HG03066 (cell line): ENCODE results near the gene PDE6C.

ENCODE experiments used
- ATAC-seq: cut with Tn5 transposase; IDR thresholded peaks from one replicate; pipeline ENCODE4 v1.9.1; 2021; ENCODE audit warnings: low read depth; ENCODE audit not compliant: unreplicated experiment

PDE6C gene

DNA sequence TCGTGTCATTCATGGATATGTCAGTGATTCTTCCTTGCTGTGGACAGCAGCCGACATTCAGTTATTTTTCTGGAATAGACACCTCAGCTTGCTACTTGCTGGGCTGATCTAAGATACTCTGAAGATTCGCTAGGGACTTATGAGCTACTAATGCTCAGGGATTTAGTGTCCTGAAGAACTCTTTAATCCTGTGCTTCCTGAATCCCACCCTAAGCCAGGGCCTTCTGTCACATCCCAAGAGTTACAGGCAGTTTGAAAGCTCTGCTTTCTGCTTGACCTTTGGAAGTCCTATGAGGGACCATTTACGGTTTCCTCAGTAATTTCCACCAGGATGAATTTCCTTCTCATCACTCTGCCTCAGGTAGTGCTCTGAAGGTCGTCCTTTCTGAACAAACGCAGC, at the start of gene PDE6C:
PDE6C (plus strand) TSS at position 227 of the 400 bp plus-strand sequence. CDS start 189 bp downstream, outside the sequence.
- ATAC-seq, result no peak

DNA sequence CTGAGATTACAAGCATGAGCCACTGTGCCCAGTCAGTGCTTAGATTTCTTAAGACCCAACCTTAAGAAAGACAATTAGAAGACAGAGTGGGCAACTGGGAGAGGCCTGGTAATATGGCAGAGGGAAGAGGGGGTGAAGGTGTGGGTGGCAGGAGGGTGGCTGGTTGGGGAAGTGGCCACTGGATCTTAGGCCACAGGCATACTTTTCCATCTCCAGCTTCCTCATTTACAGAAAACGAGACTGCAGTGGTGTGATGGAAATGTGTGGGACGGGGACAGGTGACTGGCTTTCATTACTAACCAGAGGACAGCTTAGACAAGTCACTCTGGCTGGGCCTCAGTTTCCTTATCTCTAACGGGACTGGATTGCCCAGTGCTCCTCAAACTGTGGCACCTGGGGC, 46.9 kb upstream of the PDE6C start:
- ATAC-seq, result no peak

DNA sequence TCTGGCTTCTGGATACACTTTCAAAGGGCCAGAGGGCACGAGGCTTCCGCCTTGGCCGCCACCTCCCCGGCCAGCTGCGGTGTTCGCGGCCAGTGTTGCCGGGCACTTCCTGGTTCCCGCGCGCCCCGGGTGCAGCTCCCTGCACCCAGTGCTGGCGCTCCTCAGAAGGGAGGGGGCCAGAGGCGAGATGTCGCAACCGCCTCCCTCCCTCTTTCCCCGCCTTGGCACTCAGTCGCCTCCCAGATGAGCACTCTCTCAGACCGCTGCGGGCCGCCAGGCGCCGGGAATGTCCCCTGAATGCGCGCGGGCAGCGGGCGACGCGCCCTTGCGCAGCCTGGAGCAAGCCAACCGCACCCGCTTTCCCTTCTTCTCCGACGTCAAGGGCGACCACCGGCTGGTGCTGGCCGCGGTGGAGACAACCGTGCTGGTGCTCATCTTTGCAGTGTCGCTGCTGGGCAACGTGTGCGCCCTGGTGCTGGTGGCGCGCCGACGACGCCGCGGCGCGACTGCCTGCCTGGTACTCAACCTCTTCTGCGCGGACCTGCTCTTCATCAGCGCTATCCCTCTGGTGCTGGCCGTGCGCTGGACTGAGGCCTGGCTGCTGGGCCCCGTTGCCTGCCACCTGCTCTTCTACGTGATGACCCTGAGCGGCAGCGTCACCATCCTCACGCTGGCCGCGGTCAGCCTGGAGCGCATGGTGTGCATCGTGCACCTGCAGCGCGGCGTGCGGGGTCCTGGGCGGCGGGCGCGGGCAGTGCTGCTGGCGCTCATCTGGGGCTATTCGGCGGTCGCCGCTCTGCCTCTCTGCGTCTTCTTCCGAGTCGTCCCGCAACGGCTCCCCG, 45.7 kb upstream of the PDE6C start, which contains the start of gene FFAR4:
FFAR4 (plus strand) TSS at position 231 of the 842 bp plus-strand sequence; CDS start at position 287, 56 bp downstream.
- no peak for ATAC-seq

DNA sequence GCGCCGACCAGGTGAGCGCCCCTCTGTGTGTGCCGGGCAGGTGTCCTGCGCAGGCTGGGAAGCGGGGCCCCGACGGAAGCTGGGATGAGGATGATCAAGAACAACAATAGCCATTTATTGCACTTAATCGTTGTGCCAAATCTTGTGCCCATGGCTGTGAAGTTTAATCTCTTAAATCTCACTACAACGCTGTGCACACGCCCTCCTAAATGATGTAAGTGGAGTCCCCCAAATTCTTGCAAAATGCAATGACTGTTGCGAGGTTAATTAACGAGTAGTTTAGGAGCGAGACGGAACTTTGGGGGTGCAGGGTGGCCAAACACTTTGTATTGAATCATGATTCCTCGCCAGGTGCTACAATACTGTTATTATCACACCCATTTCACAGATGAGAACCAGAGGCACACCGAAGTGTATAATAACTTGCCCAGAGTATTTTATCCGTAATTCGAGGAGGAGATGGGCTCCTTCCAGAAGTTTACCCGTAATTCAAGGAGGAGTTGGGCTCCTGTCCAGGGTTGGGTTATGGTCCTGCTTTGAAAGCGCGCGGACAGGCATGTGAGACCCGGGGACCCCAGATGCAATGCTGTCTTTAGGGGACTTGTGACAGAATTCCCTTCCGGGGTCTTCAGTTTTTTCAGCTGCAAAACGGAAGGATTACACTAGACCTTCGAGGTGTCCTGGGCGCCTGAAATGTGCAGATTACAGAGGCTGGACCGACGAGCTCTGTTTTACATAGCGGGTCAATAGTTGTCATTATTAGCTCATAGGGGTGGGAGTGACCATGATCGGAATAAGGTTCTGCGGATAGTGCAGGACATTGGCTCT, 44.8 kb upstream of the PDE6C start:
- ATAC-seq, result no peak

DNA sequence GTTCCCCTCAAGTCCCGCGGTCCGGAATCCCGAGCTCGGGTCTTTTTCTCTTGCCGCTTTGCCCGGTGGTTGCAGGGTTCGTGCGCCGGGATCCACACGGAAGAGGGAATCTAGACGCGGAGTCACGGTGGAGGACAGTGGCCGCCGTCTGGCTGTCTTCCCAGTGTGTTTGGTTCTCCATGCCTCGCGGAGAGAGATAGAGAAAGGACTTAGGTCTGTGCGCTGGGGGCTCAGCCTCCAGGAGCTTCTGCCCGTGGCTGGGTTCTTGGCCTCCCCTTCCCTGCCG, 44.3 kb upstream of the PDE6C start:
- no peak for ATAC-seq

DNA sequence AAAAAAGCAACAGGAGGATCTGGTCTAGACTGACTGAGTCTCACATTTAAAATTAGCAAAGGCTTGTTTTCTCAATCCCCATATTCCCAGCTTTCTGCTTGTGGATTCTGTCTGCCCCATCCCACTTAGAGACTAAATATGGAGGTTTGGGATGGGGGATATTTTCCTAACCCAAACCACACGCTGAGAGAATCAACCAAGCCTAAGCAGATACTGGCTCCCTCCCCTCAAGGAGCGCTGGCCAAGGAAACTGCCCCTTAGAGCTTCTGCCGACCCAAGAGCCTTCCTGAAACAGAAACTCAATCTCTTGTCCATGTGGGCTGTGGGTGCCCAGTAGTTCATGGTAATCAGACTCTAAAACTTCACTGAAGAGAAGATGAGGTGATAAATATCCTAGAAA, 42.0 kb upstream of the PDE6C start:
- no peak for ATAC-seq

DNA sequence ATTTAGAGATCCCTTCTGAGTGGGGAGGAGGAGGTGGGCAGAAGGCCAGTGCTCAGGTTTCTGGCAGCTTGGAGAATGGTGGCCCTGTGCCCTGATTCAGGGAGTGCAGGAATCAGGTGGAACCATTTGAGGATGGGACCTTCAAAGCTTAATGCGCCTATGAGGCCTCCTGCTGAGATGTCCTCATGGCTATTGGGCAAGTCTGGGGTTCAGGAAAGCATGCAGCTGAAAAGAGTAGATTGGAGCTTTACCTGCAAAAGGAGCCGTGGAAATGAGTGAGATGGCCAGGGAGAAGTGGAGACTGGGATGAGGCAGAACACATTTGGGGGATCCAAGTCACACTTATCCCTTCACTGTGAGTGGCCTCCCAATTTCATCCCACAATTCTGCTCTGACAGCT, 39.7 kb upstream of the PDE6C start:
- no peak for ATAC-seq

DNA sequence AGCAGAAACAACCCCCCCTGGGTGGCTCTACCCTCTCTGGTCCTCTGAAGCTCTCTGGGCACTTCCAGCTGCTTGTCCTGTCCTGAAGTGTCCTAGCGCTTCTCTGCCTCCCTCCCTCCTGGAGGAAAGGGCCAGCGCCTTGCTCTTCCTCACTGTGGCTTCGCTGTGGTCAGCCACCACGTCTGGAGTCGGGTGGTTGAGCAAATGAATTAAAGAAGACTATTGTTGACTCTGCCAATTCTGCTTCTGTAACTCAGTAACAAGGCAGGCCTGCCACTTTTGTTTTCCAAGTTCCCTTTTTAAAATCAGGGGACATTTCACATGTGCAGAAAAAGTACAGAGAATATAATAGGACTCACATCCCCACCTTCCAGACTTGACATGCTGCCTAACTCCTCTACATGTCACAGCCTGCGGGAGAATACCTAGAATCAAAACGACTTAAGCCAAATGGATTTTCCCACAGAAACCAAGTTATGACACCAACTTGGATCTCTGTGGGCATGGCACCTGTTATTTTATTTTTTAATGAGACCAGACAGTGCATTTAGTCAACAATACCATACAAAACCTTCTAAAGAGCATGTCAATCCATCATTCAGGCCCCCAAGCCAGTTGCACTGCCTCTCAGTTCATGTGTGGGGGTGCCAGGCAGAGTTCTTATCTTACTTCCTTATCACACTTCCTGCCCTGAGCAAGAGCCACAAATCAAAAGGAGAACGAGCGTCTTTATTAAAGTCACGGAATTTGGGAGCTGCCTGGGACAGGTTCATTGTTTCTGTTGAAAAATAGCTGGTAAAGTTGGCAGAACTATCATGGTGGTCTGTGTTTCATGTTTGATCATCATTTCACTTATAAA, 39.1 kb upstream of the PDE6C start:
- ATAC-seq, result no peak

DNA sequence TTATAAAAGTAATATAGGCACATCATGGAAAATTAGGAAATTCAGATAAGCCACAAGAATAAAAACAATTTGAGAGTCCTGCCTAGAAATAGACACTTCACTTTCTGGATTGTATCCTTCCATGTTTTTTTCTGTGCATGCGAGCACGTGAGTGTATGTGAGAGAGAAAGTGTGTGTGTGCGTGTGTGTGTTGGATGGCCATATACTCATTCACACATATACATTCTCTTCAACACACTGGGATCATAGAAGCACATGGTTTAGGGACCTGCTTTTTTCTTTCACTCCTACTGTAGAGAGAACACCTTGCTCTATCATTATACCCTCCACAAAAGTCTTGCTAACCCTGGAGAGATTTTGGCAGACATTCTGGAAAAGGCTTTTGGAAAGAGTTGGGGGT, 38.4 kb upstream of the PDE6C start:
- ATAC-seq, result no peak

DNA sequence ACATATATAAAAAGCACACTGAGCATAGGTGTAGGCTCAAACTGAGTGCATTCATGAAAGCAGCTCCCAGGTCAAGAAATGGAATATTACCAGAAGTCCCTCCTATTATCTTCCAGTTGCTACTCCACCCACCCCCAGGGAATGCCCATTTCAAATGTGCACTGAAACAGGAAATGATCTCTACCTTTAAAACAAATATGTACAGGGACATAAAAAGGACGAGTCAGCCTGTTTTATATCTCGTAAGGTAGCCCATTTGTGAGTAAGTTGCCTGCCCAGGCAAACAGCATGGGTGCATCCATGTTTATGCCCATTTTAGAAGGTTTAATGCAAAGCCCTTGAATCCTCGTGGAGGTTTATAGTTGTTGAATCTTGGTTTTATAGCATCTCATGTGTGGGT, 35.4 kb upstream of the PDE6C start:
- ATAC-seq, result no peak

DNA sequence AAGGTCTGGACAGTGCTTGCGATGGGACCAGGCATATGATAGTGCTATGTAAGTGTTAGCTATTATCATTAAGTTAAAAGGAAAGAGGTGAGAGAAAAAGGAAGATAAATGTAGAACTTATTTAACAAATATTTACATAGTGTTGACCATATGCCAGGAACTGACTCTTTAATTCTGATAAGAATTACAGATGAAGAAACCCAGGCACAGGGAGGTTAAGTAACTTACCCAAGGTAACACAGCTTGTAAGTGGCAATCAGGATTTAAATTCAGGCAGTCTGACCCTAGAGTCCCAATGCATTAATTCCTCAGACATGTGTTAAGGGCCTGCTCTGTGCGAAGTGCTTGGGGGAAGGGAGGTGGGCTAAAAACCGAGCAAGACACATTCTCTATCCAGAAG, 34.8 kb upstream of the PDE6C start:
- no peak for ATAC-seq

DNA sequence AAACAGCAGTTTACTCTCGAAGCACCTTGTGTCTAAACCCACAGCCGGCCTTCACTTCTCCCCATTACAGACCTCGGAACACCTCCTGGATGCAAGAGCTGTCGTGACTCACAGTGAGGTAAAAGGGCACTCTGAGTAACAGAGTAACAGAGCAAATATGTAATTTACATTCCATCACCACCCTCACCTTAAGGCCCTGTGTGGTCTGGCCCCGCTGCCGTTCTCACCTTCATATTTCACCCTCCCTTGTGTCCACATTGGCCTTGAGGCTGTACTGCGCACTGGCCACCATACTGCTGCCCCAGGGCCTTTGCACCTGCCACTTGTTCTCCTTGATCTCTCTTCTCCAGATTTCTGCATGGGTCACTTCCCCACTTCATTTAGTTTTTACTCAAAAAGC, 33.2 kb upstream of the PDE6C start:
- no peak for ATAC-seq

DNA sequence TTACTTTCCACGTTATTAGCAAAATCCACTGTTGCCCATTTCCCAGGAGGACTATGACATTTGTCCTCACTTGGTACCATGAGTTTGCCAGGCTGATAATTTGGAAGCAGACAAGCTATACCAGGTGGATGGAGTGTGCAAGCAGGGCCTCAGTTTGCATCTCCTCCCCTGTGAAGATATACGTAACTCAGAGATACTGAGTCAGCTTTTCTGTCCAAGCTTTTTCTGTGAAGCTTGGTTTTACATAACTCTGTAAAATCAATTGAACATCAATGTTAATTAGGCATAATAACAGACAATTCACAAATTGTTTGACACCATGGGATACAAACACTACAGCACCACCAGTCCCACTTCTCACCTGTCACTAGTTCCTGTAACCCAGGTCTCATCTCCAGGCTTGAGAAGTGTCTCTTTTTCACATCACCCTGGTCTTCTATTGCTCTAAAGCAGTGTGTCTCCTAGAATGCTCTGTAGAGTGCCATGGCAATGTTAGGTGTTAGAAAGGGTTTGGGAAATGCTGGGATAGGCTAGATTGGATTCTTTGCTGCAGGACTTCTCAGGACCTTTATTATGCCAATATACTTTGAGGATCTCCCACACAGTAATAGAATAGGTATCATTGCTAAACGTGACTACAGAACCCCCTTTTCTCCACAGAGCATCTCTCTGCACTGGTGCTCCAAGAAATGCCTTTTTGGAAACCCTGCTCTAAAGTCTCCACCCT, 32.2 kb upstream of the PDE6C start:
- ATAC-seq, result no peak

DNA sequence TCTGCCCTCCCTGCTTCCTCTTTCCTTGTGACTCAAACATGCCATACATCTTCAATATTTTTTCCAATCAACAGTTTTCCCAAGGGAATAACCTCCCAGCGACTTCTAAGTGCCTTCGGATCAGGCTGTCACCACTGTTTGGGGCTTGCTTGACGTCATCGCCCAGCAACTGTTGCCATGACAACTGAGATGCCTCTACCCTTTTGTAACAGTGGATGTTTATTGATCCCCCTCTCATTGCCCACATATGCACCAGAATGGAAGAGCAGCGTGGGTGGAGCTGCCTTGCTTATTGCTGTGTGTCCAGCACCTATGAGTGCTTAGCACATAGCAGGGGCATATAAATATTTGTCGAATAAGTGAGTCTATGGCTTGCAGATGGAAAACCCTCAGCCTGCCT, 31.5 kb upstream of the PDE6C start:
- ATAC-seq, result no peak

DNA sequence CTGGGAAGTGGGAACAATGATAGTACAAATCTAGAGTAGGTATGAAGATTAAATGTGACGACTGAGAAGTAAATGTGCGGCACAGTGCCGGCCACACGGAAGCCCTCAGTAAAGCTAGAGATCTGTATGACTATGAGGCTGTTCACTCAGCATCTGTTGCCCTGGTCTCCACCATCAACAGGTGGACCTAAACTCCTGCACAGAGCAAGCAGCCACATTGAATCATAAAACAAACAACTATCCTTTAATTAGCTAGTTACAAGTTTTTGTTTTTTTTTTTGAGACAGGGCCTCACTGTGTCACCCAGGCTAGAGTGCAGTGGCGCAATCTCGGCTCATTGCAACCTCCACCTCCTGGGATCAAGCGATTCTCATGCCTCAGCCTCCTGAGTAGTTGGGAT, 27.9 kb upstream of the PDE6C start:
- ATAC-seq, result no peak

DNA sequence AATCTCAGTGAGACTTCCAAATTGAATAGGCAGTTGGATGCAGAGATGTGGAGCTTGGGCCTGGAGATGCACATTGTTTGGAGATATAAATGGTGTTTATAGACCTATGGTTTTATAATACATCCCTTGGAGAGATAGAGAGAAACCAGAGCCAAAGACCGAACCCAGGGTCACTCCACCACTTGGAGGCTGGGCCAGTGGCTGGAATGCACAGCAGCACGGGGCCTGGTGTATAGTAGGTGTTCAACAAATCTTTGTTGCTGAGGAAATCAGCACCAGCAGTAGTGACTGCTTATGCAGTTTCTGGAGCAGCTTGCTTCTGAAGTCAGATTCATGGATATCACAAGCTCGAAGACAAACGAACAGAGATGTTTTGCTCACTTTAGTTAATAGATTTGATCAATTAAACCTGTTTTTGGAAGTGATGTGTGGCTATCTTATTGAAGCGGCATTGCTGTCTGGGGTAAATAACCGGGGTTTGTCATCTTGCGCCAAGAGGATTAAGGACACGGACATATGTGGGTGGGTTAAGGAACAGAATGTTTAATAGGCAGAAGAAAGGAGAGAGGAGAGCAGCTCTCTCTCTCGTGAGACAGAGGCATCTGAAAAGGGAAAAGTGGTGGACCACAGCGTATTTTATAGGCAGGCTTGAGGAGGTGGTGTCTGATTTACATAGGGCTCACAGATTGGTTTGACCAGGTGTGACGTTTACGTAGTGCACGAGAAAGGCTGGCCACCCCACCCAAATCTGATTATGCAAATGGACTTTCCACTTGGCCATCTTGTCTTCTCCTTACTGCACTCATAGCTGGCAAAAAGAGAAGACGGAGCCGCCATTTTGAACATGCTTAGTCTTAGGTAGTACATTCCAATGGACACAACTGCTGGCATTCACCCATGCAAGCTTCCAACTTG, 22.4 kb upstream of the PDE6C start:
- ATAC-seq, result no peak

DNA sequence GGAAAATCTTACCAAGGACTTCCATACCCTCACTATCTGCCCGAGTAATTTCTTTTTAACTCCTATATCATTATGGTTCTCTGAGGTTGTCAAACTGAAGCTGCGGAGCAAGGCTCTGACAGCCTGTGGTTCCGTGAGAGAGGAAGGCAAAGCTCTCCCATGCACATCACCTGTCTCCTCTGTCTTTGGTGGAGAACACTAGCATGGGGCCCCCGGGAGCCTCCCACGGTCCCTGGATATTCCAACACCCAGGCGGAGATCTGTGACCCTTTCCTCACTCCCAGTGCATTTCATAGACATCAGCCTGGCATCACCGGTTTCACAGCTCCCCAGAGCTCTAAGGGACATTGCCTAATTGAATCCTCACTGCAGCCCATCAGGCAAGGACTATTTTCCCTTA, 21.7 kb upstream of the PDE6C start:
- no peak for ATAC-seq

DNA sequence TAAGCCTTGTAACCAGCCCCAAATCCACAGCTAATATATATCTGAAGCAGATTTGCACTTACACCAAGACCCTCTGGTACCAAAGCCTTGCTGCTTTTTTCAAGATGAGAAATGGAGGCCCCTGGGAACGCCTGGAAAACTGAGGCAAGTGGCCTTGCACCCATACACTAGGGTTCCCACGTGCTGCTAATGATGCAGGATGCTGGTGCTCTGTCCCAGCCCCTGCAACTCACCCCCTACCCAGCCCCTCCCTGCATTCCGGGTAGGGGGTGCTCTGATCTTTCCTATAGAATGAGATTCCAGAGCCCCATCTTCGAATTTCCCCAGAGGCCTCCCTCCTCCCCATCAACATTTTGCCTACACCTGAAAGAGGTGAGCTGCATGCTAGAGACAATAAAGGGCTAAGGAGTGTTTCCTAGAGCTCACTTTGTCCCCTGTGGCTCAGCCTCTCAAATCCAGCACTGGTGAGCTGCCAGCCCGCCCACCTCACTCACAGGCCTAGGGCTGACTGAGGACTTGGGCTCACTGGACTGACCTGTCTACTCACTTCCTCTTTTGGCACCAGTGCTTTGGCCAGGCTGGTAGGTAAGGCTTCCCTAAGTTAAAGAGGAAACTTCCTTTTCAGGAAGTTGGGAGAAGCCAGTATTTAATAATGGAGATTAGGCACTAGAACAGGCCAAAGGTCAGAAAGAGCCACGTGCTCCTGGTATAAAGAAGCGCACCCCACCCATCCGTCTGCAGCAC, 21.1 kb upstream of the PDE6C start:
- no peak for ATAC-seq

DNA sequence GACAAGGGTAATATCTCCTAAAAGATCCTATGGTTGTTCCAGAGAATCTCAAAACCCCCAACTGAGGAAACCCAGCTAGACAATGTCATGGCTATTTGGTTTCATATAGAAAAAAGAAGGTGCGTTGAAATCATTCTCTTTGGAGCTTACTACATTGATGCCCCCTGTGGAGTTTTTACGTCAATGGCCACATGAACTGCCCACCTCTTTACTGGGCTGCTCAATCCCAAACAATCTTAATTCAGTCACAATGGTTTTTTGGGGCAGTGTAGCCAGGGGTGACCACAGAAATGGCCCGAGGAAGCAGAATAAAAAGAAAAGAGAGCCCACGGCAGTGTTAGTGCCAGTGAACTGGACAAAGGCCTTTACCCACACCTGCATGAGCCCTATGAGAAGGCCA, 19.1 kb upstream of the PDE6C start:
- no peak for ATAC-seq
